Natural killer cell (primary cell): Measurements from ENCODE around the gene ZBTB17. TPM values are rescaled to one million over a fixed set of nuclear protein-coding genes. Genes with fewer than 3 reads are reported as not detected.
"Not testable (repeated sequence)": the region's sequence is repeated elsewhere in the genome, so short reads cannot be mapped to it uniquely, and the experiment has no call there.

Experiments
- ATAC-seq, 3 donors: fragments of 150-1000 bp in 2 of 3; fragments of 200-7000 bp in 1 of 3; cut with Tn5 transposase; 1 replicate in 1 of 3; 2 replicates in 2 of 3; pipeline ENCODE4 v1.10.0; 2021; ENCODE audit warnings: mild to moderate bottlenecking in 2 of 3, moderate library complexity in 2 of 3
- DNase-seq, 2 donors: peaks; one replicate each; pipeline versions ENCODE4 v3.0.0 to v3.0.0-alpha.2; 2013 to 2021; ENCODE audit warnings: mixed read lengths in 1 of 2
- H3K27ac ChIP-seq: one replicate; pipeline ENCODE4 v1.5.1; 2013; ENCODE audit warnings: mild to moderate bottlenecking, low read length
- H3K27me3 ChIP-seq: one replicate; pipeline ENCODE4 v1.6.1; 2013; ENCODE audit warnings: low read length; ENCODE audit not compliant: control insufficient read depth, insufficient read depth
- H3K36me3 ChIP-seq: one replicate; pipeline ENCODE4 v1.6.1; 2013; ENCODE audit warnings: low read length; ENCODE audit not compliant: control insufficient read depth, insufficient read depth
- H3K4me1 ChIP-seq: one replicate; pipeline ENCODE4 v1.6.1; 2013; ENCODE audit warnings: low read length; ENCODE audit not compliant: control insufficient read depth, insufficient read depth
- H3K4me3 ChIP-seq: one replicate; pipeline ENCODE4 v1.5.1; 2013; ENCODE audit warnings: low read length
- H3K9me3 ChIP-seq: one replicate; pipeline ENCODE4 v1.6.1; 2013; ENCODE audit warnings: low read length; ENCODE audit not compliant: control insufficient read depth, insufficient read depth
- H3K27ac Mint-ChIP-seq, 2 donors: one replicate each; pipeline ENCODE4 v1.8.0; 2022; ENCODE audit warnings: mild to moderate bottlenecking in 2 of 2, mixed read lengths in 2 of 2, moderate library complexity in 1 of 2
- H3K27me3 Mint-ChIP-seq, 2 donors: one replicate each; pipeline ENCODE4 v1.8.0; 2022; ENCODE audit warnings: low read depth in 2 of 2, mixed read lengths in 2 of 2
- H3K36me3 Mint-ChIP-seq: one replicate; pipeline ENCODE4 v1.8.0; 2022; ENCODE audit warnings: mixed read lengths
- H3K4me1 Mint-ChIP-seq, 2 donors: one replicate each; pipeline ENCODE4 v1.8.0; 2022; ENCODE audit warnings: mixed read lengths in 2 of 2
- H3K4me3 Mint-ChIP-seq: one replicate; pipeline ENCODE4 v1.8.0; 2022; ENCODE audit warnings: mild to moderate bottlenecking, moderate library complexity, mixed read lengths
- H3K9me3 Mint-ChIP-seq, 2 donors: one replicate each; pipeline ENCODE4 v1.8.0; 2022; ENCODE audit warnings: mixed read lengths in 2 of 2
- WGBS: methylation state at CpG from one replicate; pipeline ENCODE4 v1.1.7; 2013; ENCODE audit warnings: missing lambda C conversion rate; ENCODE audit not compliant: insufficient coverage; 5-methylcytosine and 5-hydroxymethylcytosine counted together
- intact Hi-C: fragments of 100-400 bp; cut with micrococcal nuclease; formaldehyde crosslinking; loops from one replicate; pipeline ENCODE4 v1.14.2; 2022
- total RNA-seq, 4 donors: library from RNA; stranded (reverse); fragments of 120-200 nt in 1 of 4; gene quantifications; one replicate each; pipeline versions ENCODE4 v1.2.3 to v1.2.4, GENCODE V29; 2013 to 2022
- TF ChIP-seq, protein P1 (sequence below): fragments of 200-600 bp; IDR thresholded peaks from one replicate; pipeline ENCODE4 v1.8.0; 2022; ENCODE audit warnings: antibody characterized with exemption

Gene ZBTB17
- total RNA-seq, 3 donors from 2014 or later (not counting 1 experiment from before 2014, with no cell fraction given), result 86.0 to 100 (median 86.9) TPM

GRCh38 chr1:15900662-15901279, 75.1 kb downstream of the ZBTB17 start:
- H3K4me3 Mint-ChIP-seq, result no peak overlapping the region
- H3K9me3 Mint-ChIP-seq, result no peaks in the 10 kb centered on the region
- Histone ChIP-seq H3K36me3 (no peaks in the 10 kb centered on the region), H3K4me3 (no peak overlapping the region), H3K27ac (no peak overlapping the region), H3K9me3 (no peaks in the 10 kb centered on the region), H3K27me3 (no peaks in the 10 kb centered on the region), H3K4me1 (peaks cover 7% of the 10 kb centered on the region)
- 89% methylated on average over 8 of the region's 8 CpGs for WGBS
- H3K27ac Mint-ChIP-seq, result peak overlapping the region in 1 of 2 donors; percentile 53
- TF ChIP-seq, protein P1, sequence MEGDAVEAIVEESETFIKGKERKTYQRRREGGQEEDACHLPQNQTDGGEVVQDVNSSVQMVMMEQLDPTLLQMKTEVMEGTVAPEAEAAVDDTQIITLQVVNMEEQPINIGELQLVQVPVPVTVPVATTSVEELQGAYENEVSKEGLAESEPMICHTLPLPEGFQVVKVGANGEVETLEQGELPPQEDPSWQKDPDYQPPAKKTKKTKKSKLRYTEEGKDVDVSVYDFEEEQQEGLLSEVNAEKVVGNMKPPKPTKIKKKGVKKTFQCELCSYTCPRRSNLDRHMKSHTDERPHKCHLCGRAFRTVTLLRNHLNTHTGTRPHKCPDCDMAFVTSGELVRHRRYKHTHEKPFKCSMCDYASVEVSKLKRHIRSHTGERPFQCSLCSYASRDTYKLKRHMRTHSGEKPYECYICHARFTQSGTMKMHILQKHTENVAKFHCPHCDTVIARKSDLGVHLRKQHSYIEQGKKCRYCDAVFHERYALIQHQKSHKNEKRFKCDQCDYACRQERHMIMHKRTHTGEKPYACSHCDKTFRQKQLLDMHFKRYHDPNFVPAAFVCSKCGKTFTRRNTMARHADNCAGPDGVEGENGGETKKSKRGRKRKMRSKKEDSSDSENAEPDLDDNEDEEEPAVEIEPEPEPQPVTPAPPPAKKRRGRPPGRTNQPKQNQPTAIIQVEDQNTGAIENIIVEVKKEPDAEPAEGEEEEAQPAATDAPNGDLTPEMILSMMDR, result no peak
- H3K36me3 Mint-ChIP-seq, result no peaks in the 10 kb centered on the region
- H3K27me3 Mint-ChIP-seq, result no peaks in the 10 kb centered on the region
- intact Hi-C loops, result no loop called here
- no peak for ATAC-seq
- peaks cover 16 to 22% of the 10 kb centered on the region in 2 donors for H3K4me1 Mint-ChIP-seq
- no peak for DNase-seq

GRCh38 chr1:15899266-15899665, 76.6 kb downstream of the ZBTB17 start:
- ATAC-seq (peak; percentile 21 to 77 (median 42)), DNase-seq (no peak)
- Histone ChIP-seq H3K27me3 (no peaks in the 10 kb centered on the region), H3K4me1 (peaks cover 7% of the 10 kb centered on the region), H3K27ac (no peak overlapping the region), H3K9me3 (no peaks in the 10 kb centered on the region), H3K4me3 (no peak overlapping the region), H3K36me3 (peaks cover 2% of the 10 kb centered on the region)
- Mint-ChIP-seq H3K27me3 (no peaks in the 10 kb centered on the region), H3K9me3 (no peaks in the 10 kb centered on the region), H3K4me3 (no peak overlapping the region), H3K36me3 (no peaks in the 10 kb centered on the region), H3K4me1 (peaks cover 16 to 22% of the 10 kb centered on the region in 2 donors), H3K27ac (peak overlapping the region; percentile 19 to 82)
- TF ChIP-seq, protein P1, result no peak
- intact Hi-C loops, result no loop called here
- 79% methylated on average over 9 of the region's 9 CpGs for WGBS

DNA sequence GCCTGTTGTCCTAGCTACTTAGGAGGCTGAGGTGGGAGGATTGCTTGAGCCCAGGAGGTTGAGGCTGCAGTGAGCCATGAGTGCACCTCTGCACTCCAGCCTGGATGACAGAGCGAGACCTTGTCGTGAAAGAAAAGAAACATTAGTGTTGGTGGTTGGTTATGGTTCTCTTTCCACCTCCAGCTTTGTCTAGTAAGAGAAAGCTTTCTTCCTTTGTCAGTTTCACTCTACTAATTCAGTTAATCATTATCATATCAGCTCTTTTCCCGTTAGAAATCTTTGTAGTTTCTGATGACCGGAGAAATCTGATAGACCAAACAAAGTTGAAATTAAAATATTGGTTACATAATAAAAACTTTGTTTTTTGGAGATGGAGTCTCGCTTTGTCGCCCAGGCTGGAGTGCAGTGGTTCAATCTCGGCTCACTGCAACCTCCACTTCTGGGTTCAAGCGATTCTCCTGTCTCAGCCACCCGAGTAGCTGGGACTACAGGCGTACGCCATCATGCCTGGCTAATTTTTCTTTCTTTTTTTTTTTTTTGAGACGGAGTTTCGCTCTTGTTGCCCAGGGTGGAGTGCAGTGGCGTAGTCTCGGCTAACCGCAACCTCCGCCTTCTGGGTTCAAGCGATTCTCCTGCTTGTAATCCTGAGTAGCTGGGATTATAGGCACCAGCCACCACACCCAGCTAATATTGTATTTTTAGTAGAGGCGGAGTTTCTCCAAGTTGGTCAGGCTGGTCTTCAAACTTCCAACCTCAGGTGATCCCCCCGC, 78.9 kb downstream of the ZBTB17 start:
- H3K4me3 Mint-ChIP-seq, H3K36me3 Mint-ChIP-seq, H3K27ac ChIP-seq, DNase-seq, H3K27me3 ChIP-seq, H3K9me3 ChIP-seq, intact Hi-C loops, H3K9me3 Mint-ChIP-seq, H3K4me3 ChIP-seq, ATAC-seq, H3K36me3 ChIP-seq, H3K27ac Mint-ChIP-seq, H3K27me3 Mint-ChIP-seq: not testable (repeated sequence)
- 96% methylated on average over 19 of the region's 20 CpGs for WGBS
- peaks cover 12% of the 10 kb centered on the region for H3K4me1 ChIP-seq
- peaks cover 26 to 27% of the 10 kb centered on the region in 2 donors for H3K4me1 Mint-ChIP-seq

DNA sequence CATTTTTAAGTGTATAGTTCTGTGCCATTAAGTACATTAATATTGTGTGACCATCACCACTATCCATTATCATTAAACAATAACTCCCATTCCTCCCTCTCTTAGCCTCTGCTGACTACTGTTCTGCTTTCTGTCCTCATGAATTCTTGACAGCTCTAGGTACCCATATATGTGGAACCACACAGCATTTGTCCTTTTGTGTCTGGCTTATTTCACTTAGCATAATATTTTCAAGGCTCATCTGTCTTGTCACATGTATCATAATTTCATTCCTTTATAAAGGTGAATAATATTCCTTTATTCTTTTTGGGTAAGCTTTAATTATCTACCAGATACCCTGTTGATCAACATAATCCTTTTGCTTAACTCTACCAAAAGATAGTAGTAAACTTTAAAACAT, 80.7 kb downstream of the ZBTB17 start:
- H3K9me3 Mint-ChIP-seq, result no peaks in the 10 kb centered on the region
- DNase-seq (no peak), ATAC-seq (no peak)
- Histone ChIP-seq H3K27me3 (no peaks in the 10 kb centered on the region), H3K36me3 (peaks cover 8% of the 10 kb centered on the region), H3K9me3 (no peaks in the 10 kb centered on the region), H3K4me1 (peaks cover 5% of the 10 kb centered on the region), H3K4me3 (no peak overlapping the region), H3K27ac (no peak overlapping the region)
- no peaks in the 10 kb centered on the region for H3K27me3 Mint-ChIP-seq
- intact Hi-C loops, result no loop called here
- peaks cover 31 to 32% of the 10 kb centered on the region in 2 donors for H3K4me1 Mint-ChIP-seq
- no peak overlapping the region for H3K4me3 Mint-ChIP-seq
- H3K36me3 Mint-ChIP-seq, result no peaks in the 10 kb centered on the region
- TF ChIP-seq, protein P1, result no peak
- no peak overlapping the region for H3K27ac Mint-ChIP-seq

- H3K27me3 Mint-ChIP-seq, intact Hi-C loops, H3K27ac ChIP-seq, H3K4me3 Mint-ChIP-seq, DNase-seq, H3K36me3 Mint-ChIP-seq, H3K4me1 ChIP-seq, H3K36me3 ChIP-seq, H3K27me3 ChIP-seq, H3K4me3 ChIP-seq, H3K9me3 ChIP-seq, H3K9me3 Mint-ChIP-seq: not testable (repeated sequence)
- peak overlapping the region; percentile 63 to 73 for H3K27ac Mint-ChIP-seq
- peaks cover 17 to 18% of the 10 kb centered on the region in 2 donors for H3K4me1 Mint-ChIP-seq
- WGBS, result 25% methylated on average over 1 of the region's 6 CpGs
- ATAC-seq, result peak in 2 of 3 donors; percentile 38 to 45
Measured at GRCh38 chr1:15892857-15893599, 82.9 kb downstream of the ZBTB17 start.
